Measurements from ENCODE around the gene MOG.

GRCh38 chr6:29661071-29661470 lies 4.2 kb downstream of the MOG start:
- TF ChIP-seq CTCF (conservative IDR thresholded peaks at IDR 0.05) = no peak
- no peak for TF ChIP-seq EZH2 (IDR thresholded peaks at IDR 0.05; ENCODE audit: low read depth)
